SK-N-SH treated with all-trans-retinoic acid at 6 μM for 48 hours (cell line): ENCODE data around the gene MAP2K6.

ENCODE experiments used
- ATAC-seq: fragments of 200-7000 bp; cut with Tn5 transposase; 3 replicates; pipeline ENCODE4 v1.9.1; 2020; ENCODE audit warnings: mild to moderate bottlenecking, moderate library complexity
- ARNTL ChIP-seq: fragments of 450-650 bp; formaldehyde crosslinking; IDR thresholded peaks from 2 replicates; pipeline ENCODE4 v1.5.0; 2020; ENCODE audit warnings: low read depth, mild to moderate bottlenecking, moderate library complexity, borderline replicate concordance
- BACH2 ChIP-seq: fragments of 250-450 bp; sonication (Bioruptor Pico); IDR thresholded peaks from 2 replicates; pipeline ENCODE4 v1.9.0; 2021; ENCODE audit warnings: mild to moderate bottlenecking, borderline replicate concordance
- CSDC2 ChIP-seq: fragments of 250-450 bp; sonication (Bioruptor Pico); IDR thresholded peaks from 2 replicates; pipeline ENCODE4 v1.5.0; 2020; ENCODE audit warnings: mild to moderate bottlenecking, moderate library complexity
- ESRRG ChIP-seq: fragments of 250-450 bp; sonication (Bioruptor Pico); IDR thresholded peaks from 2 replicates; pipeline ENCODE4 v1.6.1; 2021; ENCODE audit warnings: mild to moderate bottlenecking
- GLIS3 ChIP-seq: fragments of 250-450 bp; sonication (Bioruptor Pico); IDR thresholded peaks from 2 replicates; pipeline ENCODE4 v1.5.0; 2020; ENCODE audit warnings: mild to moderate bottlenecking, moderate library complexity
- ISL1 ChIP-seq: fragments of 250-450 bp; sonication (Bioruptor Pico); IDR thresholded peaks from 2 replicates; pipeline ENCODE4 v2.1.2; 2022; ENCODE audit warnings: mild to moderate bottlenecking, moderate library complexity
- OSR1 ChIP-seq: fragments of 250-450 bp; sonication (Bioruptor Pico); IDR thresholded peaks from 2 replicates; pipeline ENCODE4 v1.8.0; 2022; ENCODE audit warnings: moderate library complexity, mild to moderate bottlenecking, inconsistent platforms
- PPARA ChIP-seq: fragments of 250-450 bp; sonication (Bioruptor Pico); IDR thresholded peaks from 2 replicates; pipeline ENCODE4 v1.5.0; 2020; ENCODE audit warnings: mild to moderate bottlenecking, borderline replicate concordance
- RARB ChIP-seq: fragments of 250-450 bp; sonication (Bioruptor Pico); IDR thresholded peaks from 2 replicates; pipeline ENCODE4 v1.8.0; 2021; ENCODE audit warnings: mild to moderate bottlenecking, moderate library complexity
- SNAI2 ChIP-seq: fragments of 250-450 bp; sonication (Bioruptor Pico); IDR thresholded peaks from 2 replicates; pipeline ENCODE4 v1.5.0; 2020; ENCODE audit warnings: mild to moderate bottlenecking, moderate library complexity
- TCF4 ChIP-seq: fragments of 250-450 bp; sonication (Bioruptor Pico); IDR thresholded peaks from 2 replicates; pipeline ENCODE4 v1.8.0; 2021; ENCODE audit warnings: mild to moderate bottlenecking, moderate library complexity, borderline replicate concordance
- TOX ChIP-seq: fragments of 250-450 bp; sonication (Bioruptor Pico); IDR thresholded peaks from 2 replicates; pipeline ENCODE4 v1.8.0; 2021; ENCODE audit warnings: mild to moderate bottlenecking, moderate library complexity, borderline replicate concordance
- ZC3H10 ChIP-seq: fragments of 250-450 bp; sonication (Bioruptor Pico); IDR thresholded peaks from 2 replicates; pipeline ENCODE4 v1.5.1; 2021; ENCODE audit warnings: mild to moderate bottlenecking, moderate library complexity
- ZFP3 ChIP-seq: fragments of 250-450 bp; sonication (Bioruptor Pico); IDR thresholded peaks from 2 replicates; pipeline ENCODE4 v1.5.0; 2020; ENCODE audit warnings: mild to moderate bottlenecking, moderate library complexity
- ZFP30 ChIP-seq: fragments of 450-650 bp; formaldehyde crosslinking; IDR thresholded peaks from 2 replicates; pipeline ENCODE4 v1.5.0; 2022; ENCODE audit warnings: mild to moderate bottlenecking, moderate library complexity
- ZNF565 ChIP-seq: fragments of 450-650 bp; formaldehyde crosslinking; conservative IDR thresholded peaks from 2 replicates; pipeline ENCODE4 v1.5.0; 2020; ENCODE audit warnings: low read depth, mild to moderate bottlenecking, moderate library complexity
- ZNF70 ChIP-seq: fragments of 450-650 bp; formaldehyde crosslinking; IDR thresholded peaks from 2 replicates; pipeline ENCODE4 v1.5.0; 2020; ENCODE audit warnings: mild to moderate bottlenecking, moderate library complexity
- ZNF8 ChIP-seq: fragments of 450-650 bp; formaldehyde crosslinking; IDR thresholded peaks from 2 replicates; pipeline ENCODE4 v1.5.0; 2020; ENCODE audit warnings: mild to moderate bottlenecking, moderate library complexity
- TF ChIP-seq, protein P1 (sequence below): fragments of 250-450 bp; sonication (Bioruptor Pico); IDR thresholded peaks from 2 replicates; pipeline ENCODE4 v1.5.1; 2020; ENCODE audit warnings: low read depth, mild to moderate bottlenecking, moderate library complexity
- TF ChIP-seq, protein P2 (sequence below): fragments of 250-450 bp; sonication (Bioruptor Pico); IDR thresholded peaks from 2 replicates; pipeline ENCODE4 v1.5.1; 2021; ENCODE audit warnings: mild to moderate bottlenecking, moderate library complexity
- TF ChIP-seq, protein P3 (sequence below): fragments of 250-450 bp; sonication (Bioruptor Pico); IDR thresholded peaks from 2 replicates; pipeline ENCODE4 v1.5.0; 2020; ENCODE audit warnings: mild to moderate bottlenecking, moderate library complexity
- TF ChIP-seq, protein P4 (sequence below): fragments of 250-450 bp; sonication (Bioruptor Pico); IDR thresholded peaks from 2 replicates; pipeline ENCODE4 v1.8.0; 2021; ENCODE audit warnings: low read depth, mild to moderate bottlenecking, moderate library complexity, borderline replicate concordance

MAP2K6 gene

DNA sequence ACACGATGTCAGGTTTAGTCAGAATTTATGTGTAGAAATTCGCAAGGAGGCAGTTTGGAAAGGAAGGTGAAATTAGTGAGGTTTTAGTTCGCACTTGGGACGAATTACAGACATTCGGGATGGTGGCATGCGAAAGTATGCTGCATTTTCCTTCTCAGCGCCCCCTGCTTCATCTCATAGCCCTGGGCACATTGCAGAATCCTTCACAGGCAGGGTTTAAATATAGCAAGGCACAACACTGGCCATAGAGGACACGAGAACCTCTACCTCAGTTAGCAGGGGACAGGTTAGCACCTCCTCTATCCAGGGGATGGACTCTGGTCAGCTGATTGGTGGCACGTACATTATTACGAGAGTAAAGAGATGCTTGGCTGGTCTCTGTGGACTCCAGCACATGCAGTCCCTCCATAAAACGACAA is 47.5 kb downstream of the MAP2K6 start:
- no peak for ATAC-seq
- TF ChIP-seq GLIS3 (CRISPR knock-in tag) (no peak), BACH2 (CRISPR knock-in tag) (no peak), TCF4 (CRISPR knock-in tag) (no peak), ZFP3 (CRISPR knock-in tag) (no peak), ESRRG (CRISPR knock-in tag) (no peak), ZNF8 (no peak), ZFP30 (CRISPR knock-in tag) (no peak), TOX (CRISPR knock-in tag) (no peak), ISL1 (no peak), PPARA (CRISPR knock-in tag) (no peak), ZC3H10 (CRISPR knock-in tag) (no peak), OSR1 (no peak), RARB (CRISPR knock-in tag) (no peak), ZNF565 (no peak), ARNTL (CRISPR knock-in tag) (no peak)
- TF ChIP-seq, protein P1, sequence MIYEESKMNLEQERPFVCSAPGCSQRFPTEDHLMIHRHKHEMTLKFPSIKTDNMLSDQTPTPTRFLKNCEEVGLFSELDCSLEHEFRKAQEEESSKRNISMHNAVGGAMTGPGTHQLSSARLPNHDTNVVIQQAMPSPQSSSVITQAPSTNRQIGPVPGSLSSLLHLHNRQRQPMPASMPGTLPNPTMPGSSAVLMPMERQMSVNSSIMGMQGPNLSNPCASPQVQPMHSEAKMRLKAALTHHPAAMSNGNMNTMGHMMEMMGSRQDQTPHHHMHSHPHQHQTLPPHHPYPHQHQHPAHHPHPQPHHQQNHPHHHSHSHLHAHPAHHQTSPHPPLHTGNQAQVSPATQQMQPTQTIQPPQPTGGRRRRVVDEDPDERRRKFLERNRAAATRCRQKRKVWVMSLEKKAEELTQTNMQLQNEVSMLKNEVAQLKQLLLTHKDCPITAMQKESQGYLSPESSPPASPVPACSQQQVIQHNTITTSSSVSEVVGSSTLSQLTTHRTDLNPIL (CRISPR knock-in tag): no peak
- TF ChIP-seq, protein P2, sequence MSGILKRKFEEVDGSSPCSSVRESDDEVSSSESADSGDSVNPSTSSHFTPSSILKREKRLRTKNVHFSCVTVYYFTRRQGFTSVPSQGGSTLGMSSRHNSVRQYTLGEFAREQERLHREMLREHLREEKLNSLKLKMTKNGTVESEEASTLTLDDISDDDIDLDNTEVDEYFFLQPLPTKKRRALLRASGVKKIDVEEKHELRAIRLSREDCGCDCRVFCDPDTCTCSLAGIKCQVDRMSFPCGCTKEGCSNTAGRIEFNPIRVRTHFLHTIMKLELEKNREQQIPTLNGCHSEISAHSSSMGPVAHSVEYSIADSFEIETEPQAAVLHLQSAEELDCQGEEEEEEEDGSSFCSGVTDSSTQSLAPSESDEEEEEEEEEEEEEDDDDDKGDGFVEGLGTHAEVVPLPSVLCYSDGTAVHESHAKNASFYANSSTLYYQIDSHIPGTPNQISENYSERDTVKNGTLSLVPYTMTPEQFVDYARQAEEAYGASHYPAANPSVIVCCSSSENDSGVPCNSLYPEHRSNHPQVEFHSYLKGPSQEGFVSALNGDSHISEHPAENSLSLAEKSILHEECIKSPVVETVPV: no peak
- TF ChIP-seq, protein P3, sequence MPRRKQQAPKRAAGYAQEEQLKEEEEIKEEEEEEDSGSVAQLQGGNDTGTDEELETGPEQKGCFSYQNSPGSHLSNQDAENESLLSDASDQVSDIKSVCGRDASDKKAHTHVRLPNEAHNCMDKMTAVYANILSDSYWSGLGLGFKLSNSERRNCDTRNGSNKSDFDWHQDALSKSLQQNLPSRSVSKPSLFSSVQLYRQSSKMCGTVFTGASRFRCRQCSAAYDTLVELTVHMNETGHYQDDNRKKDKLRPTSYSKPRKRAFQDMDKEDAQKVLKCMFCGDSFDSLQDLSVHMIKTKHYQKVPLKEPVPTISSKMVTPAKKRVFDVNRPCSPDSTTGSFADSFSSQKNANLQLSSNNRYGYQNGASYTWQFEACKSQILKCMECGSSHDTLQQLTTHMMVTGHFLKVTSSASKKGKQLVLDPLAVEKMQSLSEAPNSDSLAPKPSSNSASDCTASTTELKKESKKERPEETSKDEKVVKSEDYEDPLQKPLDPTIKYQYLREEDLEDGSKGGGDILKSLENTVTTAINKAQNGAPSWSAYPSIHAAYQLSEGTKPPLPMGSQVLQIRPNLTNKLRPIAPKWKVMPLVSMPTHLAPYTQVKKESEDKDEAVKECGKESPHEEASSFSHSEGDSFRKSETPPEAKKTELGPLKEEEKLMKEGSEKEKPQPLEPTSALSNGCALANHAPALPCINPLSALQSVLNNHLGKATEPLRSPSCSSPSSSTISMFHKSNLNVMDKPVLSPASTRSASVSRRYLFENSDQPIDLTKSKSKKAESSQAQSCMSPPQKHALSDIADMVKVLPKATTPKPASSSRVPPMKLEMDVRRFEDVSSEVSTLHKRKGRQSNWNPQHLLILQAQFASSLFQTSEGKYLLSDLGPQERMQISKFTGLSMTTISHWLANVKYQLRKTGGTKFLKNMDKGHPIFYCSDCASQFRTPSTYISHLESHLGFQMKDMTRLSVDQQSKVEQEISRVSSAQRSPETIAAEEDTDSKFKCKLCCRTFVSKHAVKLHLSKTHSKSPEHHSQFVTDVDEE (CRISPR knock-in tag): no peak
- TF ChIP-seq, protein P4, sequence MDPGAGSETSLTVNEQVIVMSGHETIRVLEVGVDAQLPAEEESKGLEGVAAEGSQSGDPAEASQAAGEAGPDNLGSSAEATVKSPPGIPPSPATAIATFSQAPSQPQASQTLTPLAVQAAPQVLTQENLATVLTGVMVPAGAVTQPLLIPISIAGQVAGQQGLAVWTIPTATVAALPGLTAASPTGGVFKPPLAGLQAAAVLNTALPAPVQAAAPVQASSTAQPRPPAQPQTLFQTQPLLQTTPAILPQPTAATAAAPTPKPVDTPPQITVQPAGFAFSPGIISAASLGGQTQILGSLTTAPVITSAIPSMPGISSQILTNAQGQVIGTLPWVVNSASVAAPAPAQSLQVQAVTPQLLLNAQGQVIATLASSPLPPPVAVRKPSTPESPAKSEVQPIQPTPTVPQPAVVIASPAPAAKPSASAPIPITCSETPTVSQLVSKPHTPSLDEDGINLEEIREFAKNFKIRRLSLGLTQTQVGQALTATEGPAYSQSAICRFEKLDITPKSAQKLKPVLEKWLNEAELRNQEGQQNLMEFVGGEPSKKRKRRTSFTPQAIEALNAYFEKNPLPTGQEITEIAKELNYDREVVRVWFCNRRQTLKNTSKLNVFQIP (CRISPR knock-in tag): no peak

DNA sequence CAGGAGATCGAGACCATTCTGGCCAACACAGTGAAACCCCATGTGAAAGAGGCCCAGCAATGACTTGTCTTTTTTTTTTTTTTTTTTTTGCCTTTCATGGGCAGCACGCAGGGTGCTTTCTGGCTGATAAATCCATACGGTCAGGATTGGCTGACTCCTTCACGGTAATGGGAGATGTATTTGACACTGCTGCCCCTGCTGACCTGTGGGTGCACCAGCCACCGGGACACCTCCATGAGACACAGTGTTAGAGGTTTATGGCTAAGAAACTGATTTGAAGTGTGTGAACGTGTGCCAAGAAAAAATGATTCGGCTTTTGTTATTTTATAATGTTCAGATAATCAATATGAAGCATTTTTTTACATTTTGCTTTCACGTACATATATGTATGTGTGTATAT is 48.4 kb downstream of the MAP2K6 start:
- TF ChIP-seq PPARA (CRISPR knock-in tag) (no peak), ZC3H10 (CRISPR knock-in tag) (no peak), OSR1 (no peak), CSDC2 (CRISPR knock-in tag) (no peak), TCF4 (CRISPR knock-in tag) (no peak), ARNTL (CRISPR knock-in tag) (no peak), ZFP30 (CRISPR knock-in tag) (no peak), ZNF70 (CRISPR knock-in tag) (no peak), SNAI2 (CRISPR knock-in tag) (no peak), ZNF8 (no peak), ZNF565 (no peak)
- TF ChIP-seq, protein P4 (CRISPR knock-in tag): no peak
- TF ChIP-seq, protein P3 (CRISPR knock-in tag): no peak
- TF ChIP-seq, protein P2: no peak
- TF ChIP-seq, all 23 proteins: peak for 0
- ATAC-seq: no peak
